B cell (primary cell): ENCODE measurements around the gene AMT. TPM values are rescaled to one million over a fixed set of nuclear protein-coding genes. Genes with fewer than 3 reads are reported as not detected.

ENCODE experiments used
- ATAC-seq: fragments of 200-7000 bp; cut with Tn5 transposase; one replicate; pipeline ENCODE4 v1.10.0; 2021; ENCODE audit warnings: low read depth, mild to moderate bottlenecking, moderate number of reproducible peaks, moderate library complexity
- CTCF ChIA-PET: fragments of 350-600 bp; sonication (Branson Sonifier 250); formaldehyde crosslinking; loops from one replicate; lab custom pipeline; 2021; ENCODE audit warnings: antibody characterized with exemption, inconsistent platforms; lab: Charles Lee
- POLR2A ChIA-PET: fragments of 350-600 bp; sonication (Branson Sonifier 250); formaldehyde crosslinking; loops from one replicate; lab custom pipeline; 2021; ENCODE audit warnings: antibody characterized with exemption; lab: Charles Lee
- DNase-seq: peaks from one replicate; pipeline ENCODE4 v3.0.0; 2013
- H2AFZ ChIP-seq: 2 replicates; pipeline ENCODE4 v1.6.1; 2012; ENCODE audit warnings: mild to moderate bottlenecking, low read depth, low read length; ENCODE audit not compliant: insufficient read depth, poor library complexity, severe bottlenecking
- H3K27ac ChIP-seq, 2 donors: 1 replicate in 1 of 2; 2 replicates in 1 of 2; pipeline ENCODE4 v1.5.1; 2012 to 2013; ENCODE audit warnings: low read length in 2 of 2, mild to moderate bottlenecking in 2 of 2, moderate library complexity in 1 of 2
- H3K27me3 ChIP-seq, 4 experiments: fragments of 200-600 bp in 1 of 4; sonication (generic) in 1 of 4; replicated peaks in 1 of 4; 1 replicate in 2 of 4; 2 replicates in 2 of 4; pipeline versions ENCODE4 v1.6.1 to v1.7.0; 2013 to 2016; ENCODE audit warnings: low read length in 3 of 4, mild to moderate bottlenecking in 2 of 4, mixed read lengths in 1 of 4, moderate library complexity in 1 of 4; ENCODE audit not compliant: insufficient read depth in 4 of 4, control insufficient read depth in 3 of 4; ENCODE audit errors: control extremely low read depth in 1 of 4
- H3K36me3 ChIP-seq, 2 experiments: replicated peaks in 1 of 2; 1 replicate in 1 of 2; 2 replicates in 1 of 2; pipeline versions ENCODE4 v1.6.1 to v1.7.1; 2013; ENCODE audit warnings: low read length in 1 of 2; ENCODE audit not compliant: insufficient read depth in 2 of 2, control insufficient read depth in 1 of 2; ENCODE audit errors: control extremely low read depth in 1 of 2, extremely low read depth in 1 of 2
- H3K4me1 ChIP-seq, 2 donors: fragments of 200-600 bp in 1 of 2; sonication (generic) in 1 of 2; 1 replicate in 1 of 2; 2 replicates in 1 of 2; pipeline versions ENCODE4 v1.5.1 to v1.6.1; 2013 to 2017; ENCODE audit warnings: low read length in 2 of 2; ENCODE audit not compliant: control insufficient read depth in 2 of 2, insufficient read depth in 2 of 2
- H3K4me2 ChIP-seq: replicated peaks from 2 replicates; pipeline ENCODE3; 2012; ENCODE audit warnings: mild to moderate bottlenecking, low read depth, low read length; ENCODE audit not compliant: poor library complexity, severe bottlenecking
- H3K4me3 ChIP-seq, 5 experiments: fragments of 200-600 bp in 1 of 5; sonication (generic) in 1 of 5; 1 replicate in 3 of 5; 2 replicates in 2 of 5; pipeline versions ENCODE4 v1.5.1 to v1.7.0; 2011 to 2016; ENCODE audit warnings: low read length in 4 of 5, mild to moderate bottlenecking in 4 of 5, low read depth in 2 of 5, control low read depth in 1 of 5, moderate library complexity in 1 of 5; ENCODE audit not compliant: insufficient read depth in 1 of 5; ENCODE audit errors: control extremely low read depth in 1 of 5, extremely low read depth in 1 of 5
- H3K79me2 ChIP-seq: fragments of 200-600 bp; sonication (generic); one replicate; pipeline ENCODE4 v1.6.0; 2016; ENCODE audit warnings: low read length; ENCODE audit not compliant: control insufficient read depth, insufficient read depth
- H3K9ac ChIP-seq: fragments of 200-600 bp; sonication (generic); 2 replicates; pipeline ENCODE4 v1.6.1; 2017; ENCODE audit warnings: mild to moderate bottlenecking, low read length, moderate library complexity
- H3K9me3 ChIP-seq, 3 donors: one replicate each; pipeline versions ENCODE4 v1.6.1 to v1.7.1; 2013; ENCODE audit warnings: low read length in 2 of 3; ENCODE audit not compliant: control insufficient read depth in 2 of 3, insufficient read depth in 1 of 3; ENCODE audit errors: control extremely low read depth in 1 of 3
- H4K20me1 ChIP-seq: 2 replicates; pipeline ENCODE4 v1.6.0; 2012; ENCODE audit warnings: mild to moderate bottlenecking, low read length; ENCODE audit not compliant: insufficient read depth, control insufficient read depth, poor library complexity, severe bottlenecking
- H3K27ac Mint-ChIP-seq: one replicate; pipeline ENCODE4 v1.8.0; 2021; ENCODE audit warnings: mixed read lengths
- H3K27me3 Mint-ChIP-seq: one replicate; pipeline ENCODE4 v1.8.0; 2021; ENCODE audit warnings: mixed read lengths
- H3K4me1 Mint-ChIP-seq: one replicate; pipeline ENCODE4 v1.8.0; 2021; ENCODE audit warnings: mixed read lengths
- H3K4me3 Mint-ChIP-seq: one replicate; pipeline ENCODE4 v1.8.0; 2021; ENCODE audit warnings: mixed read lengths
- H3K9me3 Mint-ChIP-seq: one replicate; pipeline ENCODE4 v1.8.0; 2022; ENCODE audit warnings: mixed read lengths; ENCODE audit not compliant: insufficient read depth
- CTCF ChIP-seq: fragments of 200-600 bp; IDR thresholded peaks from one replicate; pipeline ENCODE4 v1.8.0; 2022; ENCODE audit warnings: antibody characterized with exemption, mild to moderate bottlenecking
- EZH2 ChIP-seq: IDR thresholded peaks from 2 replicates; pipeline ENCODE4 v1.6.1; 2012; ENCODE audit warnings: borderline replicate concordance, low read depth, mild to moderate bottlenecking, moderate library complexity, low read length; ENCODE audit not compliant: insufficient read depth, poor library complexity, severe bottlenecking
- WGBS: methylation state at CpG from one replicate; pipeline ENCODE4 v1.1.5; 2013; ENCODE audit warnings: missing lambda C conversion rate; ENCODE audit not compliant: insufficient coverage; 5-methylcytosine and 5-hydroxymethylcytosine counted together
- intact Hi-C: fragments of 100-400 bp; cut with micrococcal nuclease; formaldehyde crosslinking; loops from one replicate; pipeline ENCODE4 v1.10.0; 2022
- polyA plus RNA-seq: library from polyadenylated mRNA; depleted of rRNA; stranded (reverse); fragments of >200 nt; gene quantifications from 2 replicates; pipeline ENCODE4 v1.2.3, GENCODE V29; 2012
- total RNA-seq, 2 donors: library from RNA; stranded (reverse); fragments of 120-200 nt in 1 of 2; gene quantifications; 1 replicate in 1 of 2; 2 replicates in 1 of 2; pipeline versions ENCODE4 v1.2.3 to v1.2.4, GENCODE V29; 2013 to 2022

Gene AMT
- total and polyA plus RNA-seq, 2 donors (not counting 1 experiment from before 2014, with no cell fraction given): 14.0 to 44.0 TPM

- WGBS: 95% methylated on average over 4 of the region's 4 CpGs
- Mint-ChIP-seq H3K27ac (no peak overlapping the region), H3K9me3 (no peaks in the 10 kb centered on the region), H3K4me1 (peaks cover 4% of the 10 kb centered on the region), H3K27me3 (no peaks in the 10 kb centered on the region), H3K4me3 (no peak overlapping the region)
- Histone ChIP-seq H3K4me2 (no peak overlapping the region), H3K9ac (no peak overlapping the region), H2AFZ (no peak overlapping the region), H4K20me1 (no peaks in the 10 kb centered on the region), H3K27ac (no peak overlapping the region), H3K4me1 (peaks cover 0 to 5% of the 10 kb centered on the region in 2 donors), H3K79me2 (no peaks in the 10 kb centered on the region), H3K4me3 (no peak overlapping the region), H3K27me3 (no peaks in the 10 kb centered on the region), H3K36me3 (no peaks in the 10 kb centered on the region), H3K9me3 (no peaks in the 10 kb centered on the region)
- TF ChIP-seq EZH2: no peak
- no peak for TF ChIP-seq CTCF
- CTCF ChIA-PET: interaction anchor here (0.5 to 1.8 kb wide), 3 partner anchors 8 to 121 kb away, joined by 3 to 5 read pairs (median 3); no protein-coding TSS in a partner anchor
- POLR2A ChIA-PET: no interaction called here
- intact Hi-C loops: no loop called here
- ATAC-seq (no peak), DNase-seq (no peak)
These were observed 31.3 kb upstream of the AMT start for GRCh38 chr3:49453621-49454020.

DNA sequence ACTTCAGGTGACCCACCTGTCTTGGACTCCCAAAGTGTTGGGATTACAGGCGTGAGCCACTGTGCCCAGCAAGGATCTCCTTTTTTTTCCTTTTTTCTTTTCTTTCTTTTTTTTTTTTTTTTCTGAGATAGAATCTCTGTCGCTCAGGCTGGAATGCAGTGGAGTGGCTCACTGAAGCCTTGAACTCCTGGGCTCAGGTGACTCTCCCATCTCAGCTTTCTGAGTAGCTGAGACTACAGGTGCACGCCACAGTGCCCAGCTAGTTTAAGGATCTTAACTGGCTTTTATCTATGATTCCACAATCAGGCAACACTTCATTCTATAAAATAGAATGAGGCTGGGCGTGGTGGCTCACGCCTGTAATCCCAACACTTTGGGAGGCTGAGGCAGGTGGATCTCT, 23.1 kb upstream of the AMT start:
- intact Hi-C loops: no loop called here
- CTCF ChIA-PET: interaction anchor here (0.7 to 10.2 kb wide), 7 partner anchors 9 to 149 kb away, joined by 3 to 137 read pairs (median 5); partner anchors contain the start of genes NICN1 and USP4

More for the DNA sequence above, 23.1 kb upstream of the AMT start:
- TF ChIP-seq CTCF (no peak), EZH2 (no peak)
- H2AFZ ChIP-seq: no peak overlapping the region
- H3K27me3 Mint-ChIP-seq: no peaks in the 10 kb centered on the region
- ATAC-seq: no peak
- no peak overlapping the region for H3K9ac ChIP-seq
- no peak for DNase-seq
- H3K4me1 ChIP-seq: peaks cover 18 to 27% of the 10 kb centered on the region in 2 donors
- no peak overlapping the region for H3K4me3 ChIP-seq
- no peaks in the 10 kb centered on the region for H3K9me3 ChIP-seq
- peaks cover 7% of the 10 kb centered on the region for H3K79me2 ChIP-seq
- H4K20me1 ChIP-seq: no peaks in the 10 kb centered on the region
- POLR2A ChIA-PET: interaction anchor here (0.7 to 2.1 kb wide), 2 partner anchors 16 to 102 kb away, joined by 4 to 14 read pairs; partner anchors contain the start of gene NICN1
- H3K4me2 ChIP-seq: no peak overlapping the region
- H3K36me3 ChIP-seq: no peaks in the 10 kb centered on the region
- no peak overlapping the region for H3K4me3 Mint-ChIP-seq
- H3K9me3 Mint-ChIP-seq: no peaks in the 10 kb centered on the region
- H3K27ac ChIP-seq: no peak overlapping the region
- no peaks in the 10 kb centered on the region for H3K27me3 ChIP-seq
- peak overlapping the region; percentile 26 for H3K27ac Mint-ChIP-seq
- no CpG with 5 or more reads among the region's 5 CpGs for WGBS
- peaks cover 15% of the 10 kb centered on the region for H3K4me1 Mint-ChIP-seq
